Body of pancreas (tissue), 4 donors: Measurements from ENCODE around the gene USP25. TPM values are rescaled to one million over a fixed set of nuclear protein-coding genes. Genes with fewer than 3 reads are reported as not detected.

ENCODE experiments used
- ATAC-seq: fragments of 150-250 bp; one replicate; pipeline ENCODE4 v1.9.1; 2016
- DNase-seq, 4 donors: peaks; one replicate each; pipeline ENCODE4 v3.0.0-alpha.2; 2019
- H3K27ac ChIP-seq, 4 donors: fragments of 200-600 bp; sonication (generic); 1 replicate in 3 of 4; 2 replicates in 1 of 4; pipeline versions ENCODE4 v1.5.1 to v1.6.1; 2016 to 2019; ENCODE audit warnings: mild to moderate bottlenecking in 1 of 4, mixed read lengths in 1 of 4, moderate library complexity in 1 of 4
- H3K27me3 ChIP-seq, 2 donors: fragments of 200-600 bp; sonication (generic); one replicate each; pipeline ENCODE4 v1.6.0; 2016; ENCODE audit warnings: mild to moderate bottlenecking in 1 of 2
- H3K36me3 ChIP-seq, 2 donors: fragments of 200-600 bp; sonication (generic); replicated peaks in 1 of 2; 2 replicates each; pipeline ENCODE4 v1.5.1; 2016; ENCODE audit warnings: low read depth in 2 of 2; ENCODE audit not compliant: insufficient read depth in 1 of 2
- H3K4me1 ChIP-seq: fragments of 200-600 bp; sonication (generic); one replicate; pipeline ENCODE4 v1.6.0; 2016
- H3K4me3 ChIP-seq, 2 donors: fragments of 200-600 bp; sonication (generic); 1 replicate in 1 of 2; 2 replicates in 1 of 2; pipeline ENCODE4 v1.5.1; 2016 to 2019
- H3K9me3 ChIP-seq, 3 donors: fragments of 200-600 bp; sonication (generic); 1 replicate in 2 of 3; 2 replicates in 1 of 3; pipeline ENCODE4 v1.5.1; 2016
- POLR2A ChIP-seq, 3 donors: fragments of 450-650 bp; IDR thresholded peaks; one replicate each; pipeline ENCODE4 v1.6.1; 2016; ENCODE audit warnings: antibody characterized with exemption in 3 of 3, mild to moderate bottlenecking in 2 of 3
- WGBS, 2 donors: methylation state at CpG; one replicate each; pipeline ENCODE4 v1.1.5; 2017; 5-methylcytosine and 5-hydroxymethylcytosine counted together
- intact Hi-C: fragments of 100-400 bp; cut with DNase I; formaldehyde crosslinking; loops from one replicate; pipeline ENCODE4 v1.15.1; 2023
- total RNA-seq, 2 donors: library from RNA; depleted of rRNA; stranded (reverse); fragments of >200 nt; gene quantifications; one replicate each; pipeline ENCODE4 v1.1.0, GENCODE V29; 2016
- TF ChIP-seq, protein P1 (sequence below), 7 experiments: fragments of 450-650 bp in 4 of 7; fragments of 200-600 bp in 3 of 7; sonication (generic) in 3 of 7; IDR thresholded peaks; one replicate each; pipeline ENCODE4 v1.5.1; 2016 to 2019; ENCODE audit warnings: antibody characterized with exemption in 7 of 7

Gene USP25
- total RNA-seq, 2 donors from 2014 or later: 31.4 to 37.9 TPM

DNA sequence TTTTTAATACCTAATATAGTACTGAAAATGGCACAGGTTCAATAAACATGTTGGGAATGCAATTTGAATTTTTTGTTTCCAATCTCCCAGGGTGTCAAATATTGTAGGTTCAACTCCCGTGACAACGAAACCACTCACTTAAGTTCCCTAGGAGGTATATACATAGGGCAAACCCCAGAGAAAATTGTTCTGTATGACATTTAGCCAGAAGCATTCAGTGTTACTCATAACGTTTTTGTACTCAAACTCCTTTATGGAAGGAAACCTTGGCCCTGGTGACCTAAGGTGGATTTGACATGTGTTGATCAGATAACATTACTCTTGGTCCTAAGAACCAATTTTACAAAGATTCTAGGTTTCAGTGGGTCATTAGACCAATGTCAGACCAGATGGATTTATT, 110.6 kb downstream of the USP25 start:
- Histone ChIP-seq H3K36me3 (peaks cover 0 to 3% of the 10 kb centered on the region in 2 donors), H3K27me3 (no peaks in the 10 kb centered on the region), H3K9me3 (no peaks in the 10 kb centered on the region), H3K27ac (no peak overlapping the region), H3K4me3 (no peak overlapping the region), H3K4me1 (no peaks in the 10 kb centered on the region)
- intact Hi-C loops: no loop called here
- WGBS, 2 donors: 78 to 83% methylated on average over 3 of the region's 3 CpGs
- DNase-seq (no peak), ATAC-seq (no peak)
- TF ChIP-seq POLR2A (IDR thresholded peaks at IDR 0.05): no peak
- TF ChIP-seq, protein P1, sequence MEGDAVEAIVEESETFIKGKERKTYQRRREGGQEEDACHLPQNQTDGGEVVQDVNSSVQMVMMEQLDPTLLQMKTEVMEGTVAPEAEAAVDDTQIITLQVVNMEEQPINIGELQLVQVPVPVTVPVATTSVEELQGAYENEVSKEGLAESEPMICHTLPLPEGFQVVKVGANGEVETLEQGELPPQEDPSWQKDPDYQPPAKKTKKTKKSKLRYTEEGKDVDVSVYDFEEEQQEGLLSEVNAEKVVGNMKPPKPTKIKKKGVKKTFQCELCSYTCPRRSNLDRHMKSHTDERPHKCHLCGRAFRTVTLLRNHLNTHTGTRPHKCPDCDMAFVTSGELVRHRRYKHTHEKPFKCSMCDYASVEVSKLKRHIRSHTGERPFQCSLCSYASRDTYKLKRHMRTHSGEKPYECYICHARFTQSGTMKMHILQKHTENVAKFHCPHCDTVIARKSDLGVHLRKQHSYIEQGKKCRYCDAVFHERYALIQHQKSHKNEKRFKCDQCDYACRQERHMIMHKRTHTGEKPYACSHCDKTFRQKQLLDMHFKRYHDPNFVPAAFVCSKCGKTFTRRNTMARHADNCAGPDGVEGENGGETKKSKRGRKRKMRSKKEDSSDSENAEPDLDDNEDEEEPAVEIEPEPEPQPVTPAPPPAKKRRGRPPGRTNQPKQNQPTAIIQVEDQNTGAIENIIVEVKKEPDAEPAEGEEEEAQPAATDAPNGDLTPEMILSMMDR (IDR thresholded peaks at IDR 0.05): no peak

DNA sequence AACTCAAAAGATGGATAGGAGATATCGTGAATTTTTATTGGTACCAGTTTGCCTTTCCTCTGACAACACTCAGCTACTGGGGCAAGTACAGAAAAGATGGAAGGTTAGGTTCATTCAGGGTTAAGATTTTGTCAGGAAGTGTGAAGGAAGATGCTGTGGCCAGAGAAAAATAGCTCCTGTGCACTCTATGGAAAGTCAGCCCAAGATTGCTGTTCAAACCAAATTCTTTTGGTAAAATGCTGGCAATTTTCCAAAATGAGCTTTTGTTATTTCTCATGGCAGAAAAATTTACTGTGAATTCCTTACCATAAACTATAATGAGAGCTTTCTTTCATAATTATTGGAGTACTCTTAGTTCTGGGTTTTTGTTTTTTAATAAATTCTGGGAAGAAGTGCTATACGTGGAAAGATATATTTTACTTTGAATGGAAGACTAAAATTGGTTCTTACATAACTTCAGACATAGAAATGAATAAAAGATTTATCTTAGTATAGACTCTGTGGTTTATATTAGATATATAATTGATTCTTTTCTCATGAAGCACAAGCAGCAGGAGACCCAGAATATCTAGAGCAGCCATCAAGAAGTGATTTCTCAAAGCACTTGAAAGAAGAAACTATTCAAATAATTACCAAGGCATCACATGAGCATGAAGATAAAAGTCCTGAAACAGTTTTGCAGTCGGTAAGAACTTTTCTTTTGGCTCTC, 112.2 kb downstream of the USP25 start:
- no peak for TF ChIP-seq POLR2A (IDR thresholded peaks at IDR 0.05)
- TF ChIP-seq, protein P1 (IDR thresholded peaks at IDR 0.05): no peak
- Histone ChIP-seq H3K9me3 (no peaks in the 10 kb centered on the region), H3K4me3 (no peak overlapping the region), H3K4me1 (no peaks in the 10 kb centered on the region), H3K27me3 (no peaks in the 10 kb centered on the region), H3K27ac (no peak overlapping the region), H3K36me3 (peaks cover 0 to 3% of the 10 kb centered on the region in 2 donors)
- ATAC-seq: no peak
- WGBS, 2 donors: 66 to 67% methylated on average over 3 of the region's 3 CpGs
- intact Hi-C loops: no loop called here
- DNase-seq: no peak

DNA sequence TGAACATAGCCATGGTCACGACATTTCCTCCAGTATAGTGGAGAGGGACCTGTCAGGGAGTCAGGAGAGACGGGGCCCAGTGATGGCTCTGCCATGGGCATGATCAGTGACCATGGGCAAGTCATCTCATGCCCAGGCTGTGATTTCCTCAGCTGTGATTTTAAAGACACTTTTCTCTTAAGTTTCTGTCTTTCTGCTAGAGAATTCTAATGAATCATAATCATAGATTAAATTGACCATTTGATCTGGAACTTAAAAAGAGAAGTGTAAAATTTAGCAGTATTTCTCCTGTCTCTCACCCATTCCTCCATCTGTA, 112.7 kb downstream of the USP25 start:
- no peak overlapping the region for H3K27ac ChIP-seq
- peaks cover 0 to 3% of the 10 kb centered on the region in 2 donors for H3K36me3 ChIP-seq
- intact Hi-C loops: no loop called here
- H3K9me3 ChIP-seq: no peaks in the 10 kb centered on the region
- H3K4me1 ChIP-seq: no peaks in the 10 kb centered on the region
- no peak overlapping the region for H3K4me3 ChIP-seq
- 85 to 98% methylated on average over 2 of the region's 2 CpGs for WGBS, 2 donors
- DNase-seq: no peak
- no peaks in the 10 kb centered on the region for H3K27me3 ChIP-seq
- no peak for TF ChIP-seq POLR2A (IDR thresholded peaks at IDR 0.05)
- TF ChIP-seq, protein P1 (IDR thresholded peaks at IDR 0.05): no peak
- ATAC-seq: no peak

DNA sequence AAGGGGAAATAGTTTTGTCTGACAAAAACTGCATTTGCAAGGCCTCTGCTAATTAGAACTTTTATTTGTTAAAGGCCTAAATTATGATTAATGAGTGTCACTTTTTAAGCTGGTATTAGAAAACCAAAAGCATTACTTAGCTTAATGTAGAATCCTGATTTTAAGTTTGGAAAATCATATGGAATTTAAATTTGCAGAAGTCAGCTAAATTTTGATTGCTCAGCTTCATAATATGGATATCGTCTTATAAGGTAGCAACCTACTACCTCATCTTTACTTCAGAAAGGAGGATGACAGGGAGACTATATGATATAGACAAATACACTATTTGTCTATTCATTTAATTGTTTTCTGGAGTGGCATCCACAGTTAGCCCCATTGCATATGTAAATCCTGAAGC, 114.0 kb downstream of the USP25 start:
- no peaks in the 10 kb centered on the region for H3K9me3 ChIP-seq
- H3K36me3 ChIP-seq: peaks cover 0 to 3% of the 10 kb centered on the region in 2 donors
- no peak overlapping the region for H3K4me3 ChIP-seq
- intact Hi-C loops: no loop called here
- WGBS, 2 donors: 92 to 100% methylated on average over 1 of the region's 1 CpG
- no peak for TF ChIP-seq POLR2A (IDR thresholded peaks at IDR 0.05)
- TF ChIP-seq, protein P1 (IDR thresholded peaks at IDR 0.05): no peak
- DNase-seq (no peak), ATAC-seq (no peak)
- peaks cover 7% of the 10 kb centered on the region for H3K4me1 ChIP-seq
- no peak overlapping the region for H3K27ac ChIP-seq
- no peaks in the 10 kb centered on the region for H3K27me3 ChIP-seq
